CD4-positive, alpha-beta T cell treated with Interleukin-4 for 4 hours (primary cell): ENCODE results near the gene TMTC2.

ENCODE experiments used
- DNase-seq: peaks from one replicate; pipeline ENCODE4 v3.0.0-alpha.2; 2020

The TMTC2 gene

GRCh38 chr12:82963956-82964355 is 277.2 kb downstream of the TMTC2 start:
- no peak for DNase-seq

- DNase-seq, result no peak
Observed at GRCh38 chr12:82964446-82964845, 277.7 kb downstream of the TMTC2 start.

GRCh38 chr12:82966001-82966559 is 279.4 kb downstream of the TMTC2 start:
- no peak for DNase-seq

- no peak for DNase-seq
Observed at GRCh38 chr12:82968631-82969367, 282.1 kb downstream of the TMTC2 start.

- no peak for DNase-seq
Observed at GRCh38 chr12:82970614-82971013, 283.9 kb downstream of the TMTC2 start.

GRCh38 chr12:82971584-82971983 is 284.9 kb downstream of the TMTC2 start:
- no peak for DNase-seq

- no peak for DNase-seq
Observed at GRCh38 chr12:82972624-82973023, 285.9 kb downstream of the TMTC2 start.

- DNase-seq, result no peak
Observed at GRCh38 chr12:82973592-82973991, 286.9 kb downstream of the TMTC2 start.

- no peak for DNase-seq
Observed at GRCh38 chr12:82981150-82981549, 294.4 kb downstream of the TMTC2 start.

GRCh38 chr12:82994117-82994516 is 307.4 kb downstream of the TMTC2 start:
- no peak for DNase-seq

- DNase-seq, result no peak
Observed at GRCh38 chr12:82996168-82996812, 309.6 kb downstream of the TMTC2 start.

- DNase-seq, result no peak
Observed at GRCh38 chr12:82998509-82998908, 311.8 kb downstream of the TMTC2 start.

GRCh38 chr12:83003026-83003425 is 316.3 kb downstream of the TMTC2 start:
- no peak for DNase-seq

- no peak for DNase-seq
Observed at GRCh38 chr12:83005534-83006197, 319.0 kb downstream of the TMTC2 start.

GRCh38 chr12:83008703-83009102 is 322.0 kb downstream of the TMTC2 start:
- no peak for DNase-seq

- DNase-seq, result no peak
Observed at GRCh38 chr12:83010169-83010804, 323.6 kb downstream of the TMTC2 start.

- DNase-seq, result no peak
Observed at GRCh38 chr12:83015390-83016217, 328.9 kb downstream of the TMTC2 start.

GRCh38 chr12:83016218-83016835 is 329.6 kb downstream of the TMTC2 start:
- no peak for DNase-seq

- DNase-seq, result no peak
Observed at GRCh38 chr12:83016991-83017390, 330.3 kb downstream of the TMTC2 start.

GRCh38 chr12:83018088-83018487 is 331.4 kb downstream of the TMTC2 start:
- DNase-seq, result no peak

GRCh38 chr12:83027021-83027723 is 340.5 kb downstream of the TMTC2 start:
- DNase-seq, result no peak
